ENCODE measurements around the gene JTB. TPM values are rescaled to one million over a fixed set of nuclear protein-coding genes. Genes with fewer than 3 reads are reported as not detected.

The JTB gene
- polyA plus RNA-seq, 3 donors = 150 to 391 (median 312) TPM

DNA sequence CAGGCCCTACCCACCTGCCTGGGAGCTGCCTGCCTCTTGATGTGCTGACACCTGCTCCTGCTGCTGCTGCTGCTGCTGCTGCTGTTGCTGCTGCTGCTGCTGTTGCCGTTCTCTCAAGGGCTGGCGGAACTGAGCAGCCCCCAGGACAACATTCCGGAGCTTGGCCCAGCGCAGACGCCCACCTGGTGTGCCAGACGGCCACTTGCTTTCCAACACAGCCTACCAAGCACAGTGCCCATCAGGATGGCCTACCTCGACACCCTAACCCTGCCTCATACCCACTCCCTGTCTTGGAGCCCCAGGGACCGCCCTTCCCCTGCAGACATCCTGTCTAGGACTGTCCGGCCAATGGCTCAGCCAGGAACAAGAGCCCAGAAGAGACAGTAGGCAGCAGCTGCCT, 42.7 kb downstream of the JTB start:
- H3K27ac Mint-ChIP-seq = peak overlapping the region in 3 of 7 donors; percentile 46 to 61 (median 46)
- TF ChIP-seq, protein P1, sequence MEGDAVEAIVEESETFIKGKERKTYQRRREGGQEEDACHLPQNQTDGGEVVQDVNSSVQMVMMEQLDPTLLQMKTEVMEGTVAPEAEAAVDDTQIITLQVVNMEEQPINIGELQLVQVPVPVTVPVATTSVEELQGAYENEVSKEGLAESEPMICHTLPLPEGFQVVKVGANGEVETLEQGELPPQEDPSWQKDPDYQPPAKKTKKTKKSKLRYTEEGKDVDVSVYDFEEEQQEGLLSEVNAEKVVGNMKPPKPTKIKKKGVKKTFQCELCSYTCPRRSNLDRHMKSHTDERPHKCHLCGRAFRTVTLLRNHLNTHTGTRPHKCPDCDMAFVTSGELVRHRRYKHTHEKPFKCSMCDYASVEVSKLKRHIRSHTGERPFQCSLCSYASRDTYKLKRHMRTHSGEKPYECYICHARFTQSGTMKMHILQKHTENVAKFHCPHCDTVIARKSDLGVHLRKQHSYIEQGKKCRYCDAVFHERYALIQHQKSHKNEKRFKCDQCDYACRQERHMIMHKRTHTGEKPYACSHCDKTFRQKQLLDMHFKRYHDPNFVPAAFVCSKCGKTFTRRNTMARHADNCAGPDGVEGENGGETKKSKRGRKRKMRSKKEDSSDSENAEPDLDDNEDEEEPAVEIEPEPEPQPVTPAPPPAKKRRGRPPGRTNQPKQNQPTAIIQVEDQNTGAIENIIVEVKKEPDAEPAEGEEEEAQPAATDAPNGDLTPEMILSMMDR (IDR thresholded peaks at IDR 0.05) = no peak
- H2AFZ ChIP-seq (ENCODE audit: insufficient read depth, low read depth, low read length, poor library complexity, severe bottlenecking) = no peak overlapping the region
- H4K20me1 ChIP-seq (ENCODE audit: insufficient read depth, low read length) = peaks cover 88% of the 10 kb centered on the region
- no peak overlapping the region for H3K9ac ChIP-seq (ENCODE audit: insufficient read depth, low read length, poor library complexity, severe bottlenecking)
- peak overlapping the region in 1 of 2 donors; percentile 45 for H3K27ac ChIP-seq (ENCODE audit: low read depth in 1 of 2, low read length in 2 of 2)
- H3K4me1 Mint-ChIP-seq = no peaks in the 10 kb centered on the region
- H3K27me3 Mint-ChIP-seq (ENCODE audit: low read depth in 3 of 3) = peaks cover 0 to 5% (median 0%) of the 10 kb centered on the region in 3 donors
- no peaks in the 10 kb centered on the region for H3K9me3 Mint-ChIP-seq
- H3K4me3 Mint-ChIP-seq = peak overlapping the region in 1 of 2 donors; percentile 16
- WGBS (ENCODE audit: insufficient coverage) = 99% methylated on average over 8 of the region's 9 CpGs
- peaks cover 34% of the 10 kb centered on the region for H3K79me2 ChIP-seq (ENCODE audit: insufficient read depth, low read length)
- no peaks in the 10 kb centered on the region for H3K4me1 ChIP-seq (ENCODE audit: control insufficient read depth in 1 of 2, insufficient read depth in 2 of 2, low read length in 2 of 2)
- no peaks in the 10 kb centered on the region for H3K9me3 ChIP-seq (replicated peaks in 1 of 2; ENCODE audit: control insufficient read depth in 1 of 2, insufficient read depth in 1 of 2, low read length in 2 of 2)
- H3K36me3 Mint-ChIP-seq = peaks cover 83 to 100% of the 10 kb centered on the region in 2 donors
- no peak overlapping the region for H3K4me2 ChIP-seq (replicated peaks; ENCODE audit: extremely low read depth, low read length, poor library complexity, severe bottlenecking)
- H3K36me3 ChIP-seq (replicated peaks in 1 of 2; ENCODE audit: control insufficient read depth in 1 of 2, insufficient read depth in 2 of 2, low read length in 2 of 2) = peaks cover 91 to 97% of the 10 kb centered on the region in 2 donors
- H3K27me3 ChIP-seq (ENCODE audit: control insufficient read depth in 2 of 2, insufficient read depth in 2 of 2, low read length in 2 of 2) = no peaks in the 10 kb centered on the region
- intact Hi-C loops (cut with micrococcal nuclease) = no loop called here
- DNase-seq = no peak
- H3K4me3 ChIP-seq (replicated peaks in 1 of 3; ENCODE audit: low read depth in 2 of 3, low read length in 3 of 3) = no peak overlapping the region

DNA sequence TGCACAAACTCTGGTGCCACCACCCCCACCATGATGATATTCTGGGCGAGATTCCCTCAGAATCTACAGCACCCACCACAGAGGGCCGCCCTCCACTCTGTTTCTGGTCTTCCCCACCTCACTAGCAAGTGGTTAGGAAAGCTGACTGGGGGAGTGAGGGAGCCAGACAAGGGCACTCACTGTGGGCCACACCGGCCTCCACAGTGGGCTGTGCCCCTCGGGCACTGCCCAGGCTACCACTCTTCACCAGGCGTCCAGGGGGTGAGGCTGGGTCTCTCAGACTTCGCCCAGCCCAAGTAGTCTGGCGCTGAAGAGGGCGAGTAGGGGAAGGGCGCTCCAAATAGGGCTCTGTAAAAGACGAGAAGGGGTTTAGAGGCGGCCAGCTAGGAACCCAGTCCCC, 43.5 kb downstream of the JTB start:
- TF ChIP-seq, protein P1 (IDR thresholded peaks at IDR 0.05) = no peak
- Mint-ChIP-seq H3K27me3 (ENCODE audit: low read depth in 3 of 3) (peaks cover 0 to 5% (median 0%) of the 10 kb centered on the region in 3 donors), H3K4me1 (peaks cover 4% of the 10 kb centered on the region), H3K9me3 (no peaks in the 10 kb centered on the region), H3K4me3 (no peak overlapping the region), H3K36me3 (peaks cover 81 to 100% of the 10 kb centered on the region in 2 donors), H3K27ac (peak overlapping the region in 2 of 7 donors; percentile 7 to 82)
- WGBS (ENCODE audit: insufficient coverage) = 98% methylated on average over 9 of the region's 11 CpGs
- Histone ChIP-seq H3K9me3 (replicated peaks in 1 of 2; ENCODE audit: control insufficient read depth in 1 of 2, insufficient read depth in 1 of 2, low read length in 2 of 2) (no peaks in the 10 kb centered on the region), H3K9ac (ENCODE audit: insufficient read depth, low read length, poor library complexity, severe bottlenecking) (no peak overlapping the region), H3K4me1 (ENCODE audit: control insufficient read depth in 1 of 2, insufficient read depth in 2 of 2, low read length in 2 of 2) (no peaks in the 10 kb centered on the region), H2AFZ (ENCODE audit: insufficient read depth, low read depth, low read length, poor library complexity, severe bottlenecking) (no peak overlapping the region), H3K36me3 (replicated peaks in 1 of 2; ENCODE audit: control insufficient read depth in 1 of 2, insufficient read depth in 2 of 2, low read length in 2 of 2) (peaks cover 89 to 97% of the 10 kb centered on the region in 2 donors), H3K27ac (ENCODE audit: low read depth in 1 of 2, low read length in 2 of 2) (no peak overlapping the region), H4K20me1 (ENCODE audit: insufficient read depth, low read length) (peaks cover 88% of the 10 kb centered on the region), H3K79me2 (ENCODE audit: insufficient read depth, low read length) (peaks cover 26% of the 10 kb centered on the region), H3K4me3 (replicated peaks in 1 of 3; ENCODE audit: low read depth in 2 of 3, low read length in 3 of 3) (no peak overlapping the region), H3K27me3 (ENCODE audit: control insufficient read depth in 2 of 2, insufficient read depth in 2 of 2, low read length in 2 of 2) (no peaks in the 10 kb centered on the region), H3K4me2 (replicated peaks; ENCODE audit: extremely low read depth, low read length, poor library complexity, severe bottlenecking) (no peak overlapping the region)
- intact Hi-C loops (cut with micrococcal nuclease) = no loop called here
- DNase-seq = no peak
